Glomerular endothelial cell (primary cell): ENCODE data around the gene KCNJ12. TPM values are rescaled to one million over a fixed set of nuclear protein-coding genes. Genes with fewer than 3 reads are reported as not detected.
"Not testable (repeated sequence)": the region's sequence is repeated elsewhere in the genome, so short reads cannot be mapped to it uniquely, and the experiment has no call there.

Experiments
- DNase-seq: peaks from one replicate; pipeline ENCODE4 v3.0.0-alpha.2; 2011; ENCODE audit warnings: low read depth, low spot score; ENCODE audit errors: extremely low read depth
- total RNA-seq: library from RNA; depleted of rRNA; stranded (reverse); fragments of >200 nt; gene quantifications from 2 replicates; pipeline ENCODE4 v1.2.3, GENCODE V29; 2015

The KCNJ12 gene
- total RNA-seq, result 0.58 and 1.6 TPM in 2 replicates

- DNase-seq, result no peak
These were observed at the start of gene KCNJ12 for GRCh38 chr17:21376081-21376758. TSS of gene KCNJ12 (plus strand) at chr17:21376357. CDS start at chr17:21415343, 38,986 bp downstream.

- not testable (repeated sequence) for DNase-seq
These were observed 48.2 kb upstream of the KCNJ12 start for GRCh38 chr17:21327921-21328320.

GRCh38 chr17:21328778-21329177, 47.4 kb upstream of the KCNJ12 start:
- DNase-seq, result not testable (repeated sequence)

- no peak for DNase-seq
These were observed 45.6 kb upstream of the KCNJ12 start for GRCh38 chr17:21330436-21331160.

GRCh38 chr17:21336541-21337294, 39.4 kb upstream of the KCNJ12 start:
- not testable (repeated sequence) for DNase-seq

- DNase-seq, result not testable (repeated sequence)
These were observed 38.1 kb upstream of the KCNJ12 start for GRCh38 chr17:21337981-21338625.

GRCh38 chr17:21339011-21339410, 37.1 kb upstream of the KCNJ12 start:
- no peak for DNase-seq

GRCh38 chr17:21339571-21339970, 36.6 kb upstream of the KCNJ12 start:
- DNase-seq, result not testable (repeated sequence)

GRCh38 chr17:21340407-21340806, 35.8 kb upstream of the KCNJ12 start:
- not testable (repeated sequence) for DNase-seq

GRCh38 chr17:21341279-21341678, 34.9 kb upstream of the KCNJ12 start:
- not testable (repeated sequence) for DNase-seq

GRCh38 chr17:21341925-21342540, 34.1 kb upstream of the KCNJ12 start:
- DNase-seq, result not testable (repeated sequence)

GRCh38 chr17:21343061-21343949, 32.9 kb upstream of the KCNJ12 start:
- not testable (repeated sequence) for DNase-seq

GRCh38 chr17:21344801-21345200, 31.4 kb upstream of the KCNJ12 start:
- DNase-seq, result not testable (repeated sequence)

- DNase-seq, result no peak
These were observed 30.9 kb upstream of the KCNJ12 start for GRCh38 chr17:21345236-21345635.

- not testable (repeated sequence) for DNase-seq
These were observed 30.1 kb upstream of the KCNJ12 start for GRCh38 chr17:21346107-21346506.

- not testable (repeated sequence) for DNase-seq
These were observed 29.4 kb upstream of the KCNJ12 start for GRCh38 chr17:21346651-21347250.

GRCh38 chr17:21347660-21348059, 28.5 kb upstream of the KCNJ12 start:
- DNase-seq, result not testable (repeated sequence)

- DNase-seq, result not testable (repeated sequence)
These were observed 27.9 kb upstream of the KCNJ12 start for GRCh38 chr17:21348081-21348925.
